ENCODE measurements around the gene DLK1. TPM values are rescaled to one million over a fixed set of nuclear protein-coding genes. Genes with fewer than 3 reads are reported as not detected.

The DLK1 gene
- total and polyA plus RNA-seq, 2 donors from 2014 or later, result 0.17 TPM; not detected in 1

DNA sequence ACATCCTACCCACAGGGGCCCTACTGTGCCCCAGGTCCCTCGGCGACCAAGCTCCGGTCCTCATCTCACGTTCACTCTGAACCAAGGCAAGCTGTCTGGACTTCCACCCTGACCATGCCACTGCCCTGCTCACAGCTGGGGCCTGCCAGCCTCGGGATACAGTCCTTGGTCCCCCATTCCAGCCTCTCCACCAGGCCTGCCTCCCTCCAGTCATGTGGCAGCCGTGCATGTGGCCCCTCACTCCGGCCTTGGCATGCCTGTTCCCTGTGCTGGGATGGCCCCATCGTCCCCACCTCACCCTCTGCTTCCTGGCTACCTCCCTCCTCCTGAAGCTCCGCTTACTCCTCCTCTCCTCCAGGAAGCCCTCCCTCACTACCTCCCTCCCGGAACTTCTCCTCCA is 38.6 kb upstream of the DLK1 start:
- Histone ChIP-seq H3K4me3 (ENCODE audit: low read length in 3 of 3) (no peak overlapping the region), H3K36me3 (ENCODE audit: control insufficient read depth in 2 of 3, insufficient read depth in 3 of 3, low read length in 3 of 3) (no peaks in the 10 kb centered on the region), H3K27ac (ENCODE audit: low read depth in 2 of 2, low read length in 2 of 2) (no peak overlapping the region), H3K27me3 (ENCODE audit: control insufficient read depth, insufficient read depth, low read length) (no peaks in the 10 kb centered on the region), H3K9me3 (ENCODE audit: control insufficient read depth in 2 of 3, insufficient read depth in 1 of 3, low read length in 3 of 3) (no peaks in the 10 kb centered on the region), H3K9ac (ENCODE audit: low read length in 3 of 3) (no peak overlapping the region), H3K4me1 (ENCODE audit: control insufficient read depth in 2 of 3, insufficient read depth in 2 of 3, low read depth in 1 of 3, low read length in 3 of 3) (no peaks in the 10 kb centered on the region)
- TF ChIP-seq, protein P1, sequence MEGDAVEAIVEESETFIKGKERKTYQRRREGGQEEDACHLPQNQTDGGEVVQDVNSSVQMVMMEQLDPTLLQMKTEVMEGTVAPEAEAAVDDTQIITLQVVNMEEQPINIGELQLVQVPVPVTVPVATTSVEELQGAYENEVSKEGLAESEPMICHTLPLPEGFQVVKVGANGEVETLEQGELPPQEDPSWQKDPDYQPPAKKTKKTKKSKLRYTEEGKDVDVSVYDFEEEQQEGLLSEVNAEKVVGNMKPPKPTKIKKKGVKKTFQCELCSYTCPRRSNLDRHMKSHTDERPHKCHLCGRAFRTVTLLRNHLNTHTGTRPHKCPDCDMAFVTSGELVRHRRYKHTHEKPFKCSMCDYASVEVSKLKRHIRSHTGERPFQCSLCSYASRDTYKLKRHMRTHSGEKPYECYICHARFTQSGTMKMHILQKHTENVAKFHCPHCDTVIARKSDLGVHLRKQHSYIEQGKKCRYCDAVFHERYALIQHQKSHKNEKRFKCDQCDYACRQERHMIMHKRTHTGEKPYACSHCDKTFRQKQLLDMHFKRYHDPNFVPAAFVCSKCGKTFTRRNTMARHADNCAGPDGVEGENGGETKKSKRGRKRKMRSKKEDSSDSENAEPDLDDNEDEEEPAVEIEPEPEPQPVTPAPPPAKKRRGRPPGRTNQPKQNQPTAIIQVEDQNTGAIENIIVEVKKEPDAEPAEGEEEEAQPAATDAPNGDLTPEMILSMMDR (IDR thresholded peaks at IDR 0.05; ENCODE audit: borderline replicate concordance, extremely low read depth, insufficient read depth), result no peak
- intact Hi-C loops (cut with DNase I), result no loop called here
- FAIRE-seq (no peak), DNase-seq (no peak)

DNA sequence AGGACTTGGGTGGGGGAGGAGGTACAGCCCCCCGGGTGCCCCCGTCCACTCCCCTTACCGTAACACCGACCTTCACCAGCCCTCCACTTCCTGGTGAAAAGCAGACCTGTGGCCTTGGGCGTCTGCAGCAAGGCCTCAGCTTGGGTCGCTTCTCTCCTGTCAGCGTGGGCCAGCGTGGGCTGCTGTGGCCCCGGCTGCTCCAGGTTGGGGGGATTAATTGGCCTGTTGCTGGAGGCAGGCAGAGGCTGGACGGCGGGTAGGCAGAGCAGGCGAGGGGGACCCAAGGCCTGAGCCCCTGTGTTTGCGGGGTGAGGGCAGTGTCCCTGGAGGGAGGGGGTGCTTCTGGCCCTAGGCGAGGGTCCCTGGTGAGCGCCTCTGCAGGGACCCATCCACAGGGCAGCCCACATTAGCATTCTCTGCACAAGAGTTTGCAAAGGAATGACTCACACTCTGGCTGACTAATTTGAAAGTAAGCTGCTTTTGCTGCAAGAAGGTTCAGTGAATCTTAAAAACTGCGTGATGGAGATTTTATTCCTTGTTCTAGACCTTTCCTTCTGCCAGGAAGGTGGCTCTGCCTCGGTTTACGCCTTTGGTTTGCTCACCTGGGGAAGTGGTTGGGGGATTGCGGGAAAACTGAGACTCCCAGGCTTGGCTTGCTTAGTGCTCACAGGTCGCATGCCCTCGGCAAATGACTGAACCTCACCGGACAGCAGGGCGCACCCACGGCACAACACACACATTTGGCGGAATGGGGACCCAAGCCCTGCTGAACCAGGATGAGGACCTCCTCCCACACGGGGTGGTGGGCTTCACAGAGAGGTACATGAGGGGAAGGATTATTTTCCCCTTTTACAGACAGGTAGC is 37.9 kb upstream of the DLK1 start:
- intact Hi-C loops (cut with DNase I), result no loop called here
- FAIRE-seq, result no peak
- H3K27ac ChIP-seq (ENCODE audit: low read depth in 2 of 2, low read length in 2 of 2), result no peak overlapping the region
- no peaks in the 10 kb centered on the region for H3K4me1 ChIP-seq (ENCODE audit: control insufficient read depth in 2 of 3, insufficient read depth in 2 of 3, low read depth in 1 of 3, low read length in 3 of 3)
- TF ChIP-seq, protein P1 (IDR thresholded peaks at IDR 0.05; ENCODE audit: borderline replicate concordance, extremely low read depth, insufficient read depth), result no peak
- no peaks in the 10 kb centered on the region for H3K36me3 ChIP-seq (ENCODE audit: control insufficient read depth in 2 of 3, insufficient read depth in 3 of 3, low read length in 3 of 3)
- no peaks in the 10 kb centered on the region for H3K9me3 ChIP-seq (ENCODE audit: control insufficient read depth in 2 of 3, insufficient read depth in 1 of 3, low read length in 3 of 3)
- H3K27me3 ChIP-seq (ENCODE audit: control insufficient read depth, insufficient read depth, low read length), result no peaks in the 10 kb centered on the region
- no peak for DNase-seq
- H3K4me3 ChIP-seq (ENCODE audit: low read length in 3 of 3), result no peak overlapping the region
- no peak overlapping the region for H3K9ac ChIP-seq (ENCODE audit: low read length in 3 of 3)

DNA sequence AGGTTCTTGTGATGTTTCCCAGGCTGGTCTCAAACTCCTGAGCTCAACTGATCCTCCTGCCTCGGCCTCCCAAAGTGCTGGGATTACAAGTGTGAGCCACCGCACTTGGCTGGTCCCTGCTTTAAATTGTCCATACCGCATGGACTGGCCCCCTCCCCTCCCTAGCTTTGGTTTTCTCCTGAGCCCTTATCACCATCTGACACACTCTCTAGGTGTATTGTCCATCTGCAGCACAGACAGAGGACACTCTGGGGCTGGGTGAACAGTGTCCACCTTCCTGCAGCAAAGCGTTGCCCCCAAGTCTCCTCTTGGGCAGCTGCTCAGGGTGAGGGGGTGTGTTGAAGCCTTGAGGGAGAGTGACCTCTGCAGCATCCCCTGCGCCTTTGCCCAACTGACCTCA is 36.0 kb upstream of the DLK1 start:
- FAIRE-seq, result no peak
- no peaks in the 10 kb centered on the region for H3K36me3 ChIP-seq (ENCODE audit: control insufficient read depth in 2 of 3, insufficient read depth in 3 of 3, low read length in 3 of 3)
- no peaks in the 10 kb centered on the region for H3K4me1 ChIP-seq (ENCODE audit: control insufficient read depth in 2 of 3, insufficient read depth in 2 of 3, low read depth in 1 of 3, low read length in 3 of 3)
- intact Hi-C loops (cut with DNase I), result no loop called here
- no peak overlapping the region for H3K4me3 ChIP-seq (ENCODE audit: low read length in 3 of 3)
- no peak overlapping the region for H3K27ac ChIP-seq (ENCODE audit: low read depth in 2 of 2, low read length in 2 of 2)
- H3K27me3 ChIP-seq (ENCODE audit: control insufficient read depth, insufficient read depth, low read length), result no peaks in the 10 kb centered on the region
- no peak for DNase-seq
- H3K9me3 ChIP-seq (ENCODE audit: control insufficient read depth in 2 of 3, insufficient read depth in 1 of 3, low read length in 3 of 3), result no peaks in the 10 kb centered on the region
- no peak overlapping the region for H3K9ac ChIP-seq (ENCODE audit: low read length in 3 of 3)
- TF ChIP-seq, protein P1 (IDR thresholded peaks at IDR 0.05; ENCODE audit: borderline replicate concordance, extremely low read depth, insufficient read depth), result no peak

Data from kidney (tissue), 14 donors.